Kidney epithelial cell (primary cell): ENCODE results near the gene CREG1. TPM values are rescaled to one million over a fixed set of nuclear protein-coding genes. Genes with fewer than 3 reads are reported as not detected.

ENCODE experiments used
- DNase-seq: peaks from one replicate; pipeline ENCODE4 v3.0.0-alpha.2; 2010; ENCODE audit warnings: low read depth
- H3K27me3 ChIP-seq: 2 replicates; pipeline ENCODE4 v1.6.0; 2011; ENCODE audit warnings: low read length; ENCODE audit not compliant: control insufficient read depth, insufficient read depth
- H3K36me3 ChIP-seq: 2 replicates; pipeline ENCODE4 v1.5.1; 2011; ENCODE audit warnings: low read length; ENCODE audit not compliant: control insufficient read depth, insufficient read depth
- H3K4me3 ChIP-seq: 2 replicates; pipeline ENCODE4 v1.5.1; 2011; ENCODE audit warnings: low read depth, mild to moderate bottlenecking, control low read depth, low read length
- total RNA-seq: library from RNA; depleted of rRNA; stranded (reverse); fragments of >200 nt; gene quantifications from 2 replicates; pipeline ENCODE4 v1.2.3, GENCODE V29; 2015
- TF ChIP-seq, protein P1 (sequence below): IDR thresholded peaks from 2 replicates; pipeline ENCODE4 v1.5.1; 2011; ENCODE audit warnings: mild to moderate bottlenecking, moderate library complexity, low read length, control low read depth, inconsistent platforms; ENCODE audit not compliant: insufficient read depth, poor library complexity, severe bottlenecking

CREG1 gene
- total RNA-seq, 1 donor from 2014 or later: 57.3 TPM

DNA sequence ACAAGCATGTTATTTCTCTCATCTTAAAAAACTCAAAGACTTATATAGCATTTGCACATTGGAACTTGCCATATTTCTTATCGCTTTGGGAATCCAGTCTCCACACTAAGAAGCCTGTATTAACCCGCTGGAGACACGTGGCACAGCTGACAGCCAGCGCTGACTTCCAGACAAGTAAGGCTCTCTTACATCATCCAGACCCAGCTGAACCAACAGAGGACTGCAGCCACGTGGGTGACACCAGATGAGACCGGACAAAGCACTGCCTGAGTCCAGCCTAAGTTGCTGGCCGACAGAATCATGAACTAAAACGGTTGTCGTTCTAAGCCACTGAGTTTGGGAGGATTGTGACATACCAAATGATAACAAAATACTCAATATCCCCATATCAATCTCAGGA is 28.9 kb downstream of the CREG1 start:
- no peak overlapping the region for H3K4me3 ChIP-seq
- H3K27me3 ChIP-seq: no peaks in the 10 kb centered on the region
- DNase-seq: no peak
- H3K36me3 ChIP-seq: no peaks in the 10 kb centered on the region
- TF ChIP-seq, protein P1, sequence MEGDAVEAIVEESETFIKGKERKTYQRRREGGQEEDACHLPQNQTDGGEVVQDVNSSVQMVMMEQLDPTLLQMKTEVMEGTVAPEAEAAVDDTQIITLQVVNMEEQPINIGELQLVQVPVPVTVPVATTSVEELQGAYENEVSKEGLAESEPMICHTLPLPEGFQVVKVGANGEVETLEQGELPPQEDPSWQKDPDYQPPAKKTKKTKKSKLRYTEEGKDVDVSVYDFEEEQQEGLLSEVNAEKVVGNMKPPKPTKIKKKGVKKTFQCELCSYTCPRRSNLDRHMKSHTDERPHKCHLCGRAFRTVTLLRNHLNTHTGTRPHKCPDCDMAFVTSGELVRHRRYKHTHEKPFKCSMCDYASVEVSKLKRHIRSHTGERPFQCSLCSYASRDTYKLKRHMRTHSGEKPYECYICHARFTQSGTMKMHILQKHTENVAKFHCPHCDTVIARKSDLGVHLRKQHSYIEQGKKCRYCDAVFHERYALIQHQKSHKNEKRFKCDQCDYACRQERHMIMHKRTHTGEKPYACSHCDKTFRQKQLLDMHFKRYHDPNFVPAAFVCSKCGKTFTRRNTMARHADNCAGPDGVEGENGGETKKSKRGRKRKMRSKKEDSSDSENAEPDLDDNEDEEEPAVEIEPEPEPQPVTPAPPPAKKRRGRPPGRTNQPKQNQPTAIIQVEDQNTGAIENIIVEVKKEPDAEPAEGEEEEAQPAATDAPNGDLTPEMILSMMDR: no peak

DNA sequence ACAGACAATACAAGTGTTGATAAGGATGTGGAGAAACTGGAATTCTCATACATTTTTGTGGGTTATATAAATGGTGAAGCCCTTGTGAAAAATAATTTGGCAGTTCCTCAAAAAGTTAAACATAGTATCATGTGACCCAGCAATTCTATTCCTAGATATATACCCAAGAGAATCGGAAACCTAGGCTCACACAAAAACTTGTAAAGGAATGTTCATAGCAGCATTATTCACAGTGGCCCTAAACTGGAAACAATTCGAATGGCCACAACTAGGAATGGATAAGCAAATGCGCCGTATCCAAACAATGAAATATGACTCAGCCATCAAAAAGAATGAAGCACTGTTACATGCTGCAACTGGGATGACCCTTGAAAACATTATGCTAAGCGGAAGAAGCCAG is 31.3 kb downstream of the CREG1 start:
- no peaks in the 10 kb centered on the region for H3K27me3 ChIP-seq
- H3K4me3 ChIP-seq: no peak overlapping the region
- TF ChIP-seq, protein P1: no peak
- DNase-seq: no peak
- no peaks in the 10 kb centered on the region for H3K36me3 ChIP-seq

DNA sequence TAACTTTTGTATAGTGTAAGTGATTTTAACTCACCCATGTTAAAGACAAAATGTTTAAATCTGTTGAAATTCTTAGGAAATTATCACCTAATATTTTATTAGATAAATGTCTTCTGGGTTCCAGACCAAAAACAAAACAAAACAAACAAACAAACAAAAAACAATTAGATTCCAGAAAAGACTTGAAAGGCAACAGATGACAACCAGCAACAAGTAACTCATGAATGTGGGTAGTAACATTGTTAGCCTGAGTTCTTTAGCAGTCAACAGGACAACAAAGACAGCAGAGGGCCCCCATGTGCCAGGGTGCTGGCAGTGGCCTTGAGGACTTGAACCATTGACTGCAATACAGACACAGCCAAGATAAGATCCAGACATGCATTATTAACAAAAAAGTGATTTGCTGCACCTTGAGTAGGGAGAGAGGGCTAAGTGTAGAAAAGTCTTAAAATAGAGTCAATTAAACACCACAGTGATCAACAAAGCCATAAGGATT is 32.8 kb downstream of the CREG1 start:
- Histone ChIP-seq H3K36me3 (no peaks in the 10 kb centered on the region), H3K4me3 (no peak overlapping the region), H3K27me3 (no peaks in the 10 kb centered on the region)
- no peak for DNase-seq
- TF ChIP-seq, protein P1: no peak

DNA sequence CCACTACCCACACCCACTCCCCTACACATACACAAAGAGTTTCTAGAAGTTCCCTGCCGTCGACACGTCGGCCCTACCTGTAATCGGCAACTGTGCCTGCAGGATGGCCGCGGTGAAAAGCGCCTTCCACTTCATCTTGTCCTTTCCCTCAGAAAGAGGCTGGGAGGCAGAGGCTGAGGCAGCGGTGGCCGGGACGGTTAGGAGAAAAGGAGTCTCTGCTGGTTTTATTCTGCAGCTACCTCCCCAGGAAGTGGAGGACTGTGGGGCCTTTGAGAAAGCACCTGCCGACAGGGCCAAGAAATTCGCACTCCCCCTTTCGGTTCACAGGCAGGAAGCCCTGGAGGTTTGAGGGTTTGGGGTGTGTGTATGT is 35.2 kb downstream of the CREG1 start, which contains the start of gene CD247:
TSS of gene CD247 (minus strand) at position 199 of the 370 bp plus-strand sequence. CDS start at position 135, 64 bp downstream.
- no peak for DNase-seq
- no peak within 1 kb of the TSS for H3K4me3 ChIP-seq

DNA sequence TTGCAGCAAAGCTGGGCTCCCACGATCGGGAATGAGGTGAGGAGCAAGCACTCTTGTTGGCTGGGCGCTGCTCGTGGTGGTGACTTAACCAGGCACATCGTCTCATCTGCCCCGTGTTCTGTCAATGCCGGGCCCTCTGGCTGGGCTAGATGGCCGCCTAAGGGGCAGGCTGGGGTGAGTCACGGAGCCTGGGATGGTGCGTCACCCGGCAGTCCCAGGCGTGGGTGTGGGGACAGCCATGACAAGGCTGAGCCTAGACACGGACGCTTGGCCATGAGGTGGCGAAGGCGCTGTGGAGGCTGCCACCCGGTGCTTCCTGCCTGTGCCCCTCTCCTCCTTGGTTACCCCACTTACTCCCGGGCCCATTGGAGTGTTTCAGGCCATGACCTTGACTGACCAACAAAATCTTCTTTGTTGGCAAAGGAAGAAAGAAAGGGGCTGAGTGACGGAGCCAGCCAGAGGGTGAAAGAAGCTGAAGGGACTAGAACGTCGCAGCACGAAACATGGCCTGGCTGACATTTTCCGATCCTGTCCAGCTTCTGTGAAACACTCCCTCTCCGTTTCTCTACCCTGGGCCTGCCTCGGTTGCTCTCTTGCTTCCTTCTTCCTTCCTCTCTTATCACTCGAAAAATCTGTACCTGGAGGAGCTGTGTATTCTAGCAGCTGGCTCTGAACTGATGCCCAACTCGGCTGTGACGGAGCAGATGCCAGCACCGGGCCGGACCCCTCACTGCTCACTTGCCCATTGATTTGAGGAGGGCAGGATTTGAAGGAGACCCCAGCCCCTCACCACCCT is 35.8 kb downstream of the CREG1 start:
- no peaks in the 10 kb centered on the region for H3K36me3 ChIP-seq
- peaks cover under 1% of the 10 kb centered on the region for H3K27me3 ChIP-seq
- TF ChIP-seq, protein P1: no peak
- DNase-seq: no peak
- H3K4me3 ChIP-seq: no peak overlapping the region

More for the DNA sequence above, 35.2 kb downstream of the CREG1 start, which contains the start of gene CD247:
- TF ChIP-seq, protein P1: no peak
- Histone ChIP-seq H3K27me3 (no peaks in the 10 kb centered on the region), H3K36me3 (no peaks in the 10 kb centered on the region)
